GM12892 (cell line): Measurements from ENCODE around the gene RBBP8.

Source experiments
- POLR2A ChIP-seq: IDR thresholded peaks from 2 replicates; pipeline ENCODE4 v1.6.1; 2011; ENCODE audit warnings: low read depth, low read length, control low read depth
- TAF1 ChIP-seq: IDR thresholded peaks from 2 replicates; pipeline ENCODE4 v1.6.1; 2011; ENCODE audit warnings: low read depth, mild to moderate bottlenecking, control low read depth, low read length, borderline replicate concordance

DNA sequence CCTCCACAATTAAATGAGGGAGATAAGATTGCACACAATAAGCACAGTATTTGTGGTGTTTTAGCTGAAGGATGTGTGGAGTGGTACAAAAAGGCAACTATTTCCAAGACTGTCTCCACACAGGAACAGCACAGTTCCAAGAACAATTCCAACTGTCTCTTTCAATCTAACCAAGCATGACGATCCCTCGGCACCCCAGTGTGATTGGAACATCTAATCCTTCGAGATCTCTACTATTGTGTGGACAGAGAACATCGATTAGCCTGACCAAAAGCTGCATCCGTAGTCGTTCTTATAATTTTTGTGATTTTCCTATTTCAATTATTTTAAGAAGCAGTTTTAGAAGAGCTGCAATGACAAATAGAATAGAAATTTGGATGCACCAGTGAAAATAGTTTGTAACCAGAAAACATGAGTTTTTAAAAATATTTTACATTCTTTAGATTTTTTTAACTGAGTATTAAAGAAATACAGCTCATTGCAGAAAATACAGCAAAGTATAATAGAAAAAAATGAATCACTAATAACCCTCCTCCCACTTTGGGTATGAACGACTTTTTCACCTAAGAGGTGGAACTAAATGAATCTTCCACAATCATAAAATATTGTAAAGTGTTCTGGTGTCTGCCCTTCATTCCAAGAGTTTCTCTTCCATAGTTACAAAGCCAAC lies 125.8 kb downstream of the RBBP8 start:
- no peak for TF ChIP-seq POLR2A
- TF ChIP-seq TAF1 = no peak
